Measurements from ENCODE around the gene MAP1LC3B.

MAP1LC3B gene

DNA sequence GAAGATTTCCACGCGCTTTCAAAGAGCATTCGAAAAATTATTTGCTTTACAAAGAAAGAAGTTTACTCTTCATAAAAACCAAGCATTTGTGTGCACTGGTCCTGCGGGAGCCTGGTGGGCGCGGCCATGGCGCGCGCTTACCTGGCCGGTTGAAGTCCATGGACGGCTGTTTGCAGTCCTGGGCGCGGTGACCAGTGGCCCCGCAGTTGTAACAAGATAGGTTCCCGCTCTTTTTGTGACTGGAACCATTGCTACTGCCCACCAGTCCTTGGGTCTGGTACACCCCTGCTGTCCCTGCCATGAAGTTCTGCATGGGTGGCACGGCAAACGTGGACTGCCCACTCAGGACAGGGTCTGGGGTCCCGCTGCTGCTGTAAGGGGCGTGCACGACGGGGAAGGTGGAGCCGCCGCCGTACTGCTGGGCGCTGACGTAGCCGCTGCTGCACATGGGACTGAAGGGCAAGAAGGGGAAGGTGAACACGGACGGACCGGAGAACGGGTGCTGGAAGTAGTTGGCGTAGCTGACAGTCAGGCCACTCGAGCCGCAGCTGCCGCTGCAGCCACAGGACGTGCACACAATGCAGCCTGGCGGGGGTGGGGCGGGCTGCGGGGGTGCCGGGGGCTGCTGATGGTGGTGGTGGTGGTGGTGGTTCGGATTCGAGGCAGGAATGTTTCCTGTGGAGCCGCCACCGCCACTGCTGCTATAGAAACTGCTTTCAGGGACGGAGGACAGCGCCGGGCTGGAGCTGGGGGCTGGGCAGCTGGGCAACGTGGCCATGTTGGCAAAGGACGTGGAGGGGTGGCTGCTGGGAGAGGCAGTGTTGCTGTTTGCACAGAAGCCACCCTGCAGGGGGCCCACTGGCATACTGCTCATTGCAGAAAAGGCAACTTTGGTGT, 19.5 kb downstream of the MAP1LC3B start:
- DNase-seq, result no peak

DNA sequence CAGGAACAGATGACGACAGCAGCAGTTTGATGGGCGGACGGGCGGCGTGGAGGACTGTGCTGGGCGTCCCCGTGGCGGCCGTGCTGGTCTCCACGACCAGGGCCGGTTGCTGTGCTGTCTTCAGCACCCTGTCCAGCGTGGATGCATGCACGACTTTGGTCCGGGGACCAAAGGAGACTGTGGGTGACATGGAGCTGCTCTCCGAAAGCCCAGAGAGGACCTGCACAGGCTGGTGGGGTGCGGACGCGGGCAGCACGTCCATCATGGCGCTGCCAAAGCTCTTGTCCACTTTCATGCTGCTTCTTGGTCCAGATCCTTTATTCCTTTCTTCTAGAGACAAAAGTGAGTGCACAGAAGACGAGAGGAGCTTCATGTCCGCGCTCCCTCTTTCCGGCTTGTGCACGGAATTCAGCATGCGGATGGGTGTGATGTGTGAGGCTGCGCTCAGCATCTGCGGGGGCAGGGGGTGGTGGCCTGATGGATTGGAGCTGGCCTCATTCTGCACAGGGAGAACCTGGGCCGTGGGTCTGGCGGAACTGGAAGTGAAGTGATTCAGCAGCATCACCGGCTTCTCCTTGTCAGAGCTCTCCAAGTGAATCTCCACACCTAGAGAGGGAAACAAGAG, 20.3 kb downstream of the MAP1LC3B start:
- DNase-seq, result no peak

DNA sequence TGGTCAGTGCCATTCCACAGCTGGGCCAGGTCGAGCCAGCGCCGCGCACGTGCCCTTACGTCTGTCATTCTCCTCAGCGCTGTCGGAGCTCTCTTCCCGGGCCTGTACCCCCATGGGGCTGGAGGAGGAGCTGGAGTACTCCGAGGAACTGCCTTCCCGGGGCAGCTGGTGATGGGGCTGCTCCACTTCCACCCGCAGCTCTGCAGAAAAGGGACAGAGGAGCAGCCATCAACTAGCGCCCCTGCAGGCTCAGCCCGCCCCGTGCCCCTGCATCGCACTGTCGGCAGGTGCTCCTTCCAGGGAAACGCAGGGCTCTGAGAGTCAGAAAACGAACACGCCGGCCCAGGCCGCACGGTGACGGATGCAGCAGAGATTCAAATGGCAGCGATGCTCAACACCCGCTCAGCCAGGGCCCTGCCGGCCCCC, 20.9 kb downstream of the MAP1LC3B start:
- no peak for DNase-seq

DNA sequence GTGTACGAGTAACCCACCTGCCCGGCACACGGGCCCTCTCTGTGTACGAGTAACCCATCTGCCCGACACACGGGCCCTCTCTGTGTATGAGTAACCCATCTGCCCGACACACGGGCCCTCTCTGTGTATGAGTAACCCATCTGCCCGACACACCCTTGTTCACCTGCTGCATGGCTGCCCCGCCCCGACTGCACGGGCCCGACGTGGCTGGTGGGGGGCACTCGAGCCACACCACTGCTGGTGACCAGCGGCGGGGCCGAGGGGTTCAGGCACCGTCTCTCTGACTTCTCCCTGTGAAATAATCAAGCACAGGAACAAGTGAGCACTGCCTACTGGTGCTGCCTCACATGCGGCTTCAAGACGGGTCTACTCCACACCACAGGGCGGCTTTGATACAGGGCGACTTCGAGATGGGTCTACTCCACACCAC, 22.1 kb downstream of the MAP1LC3B start:
- DNase-seq, result no peak

DNA sequence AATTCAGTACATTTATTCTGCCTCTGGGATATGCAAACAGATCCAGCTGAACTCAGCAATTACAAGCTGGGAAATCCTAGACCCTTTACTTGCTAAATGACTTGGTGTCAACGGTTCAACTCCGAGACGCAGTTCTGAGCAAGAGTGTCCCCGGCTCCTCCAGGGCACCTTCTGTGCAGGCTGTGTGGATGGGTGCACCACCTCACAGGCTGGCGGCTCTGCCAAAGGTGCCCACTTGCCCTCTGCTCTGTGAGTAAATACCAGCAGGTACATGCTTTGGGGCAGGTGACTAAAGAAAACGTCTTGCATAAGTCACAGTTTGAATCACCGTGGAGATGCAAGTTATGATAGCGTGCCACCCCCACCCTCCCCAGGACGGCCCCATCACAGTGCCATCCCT, 23.3 kb downstream of the MAP1LC3B start:
- no peak for DNase-seq

DNA sequence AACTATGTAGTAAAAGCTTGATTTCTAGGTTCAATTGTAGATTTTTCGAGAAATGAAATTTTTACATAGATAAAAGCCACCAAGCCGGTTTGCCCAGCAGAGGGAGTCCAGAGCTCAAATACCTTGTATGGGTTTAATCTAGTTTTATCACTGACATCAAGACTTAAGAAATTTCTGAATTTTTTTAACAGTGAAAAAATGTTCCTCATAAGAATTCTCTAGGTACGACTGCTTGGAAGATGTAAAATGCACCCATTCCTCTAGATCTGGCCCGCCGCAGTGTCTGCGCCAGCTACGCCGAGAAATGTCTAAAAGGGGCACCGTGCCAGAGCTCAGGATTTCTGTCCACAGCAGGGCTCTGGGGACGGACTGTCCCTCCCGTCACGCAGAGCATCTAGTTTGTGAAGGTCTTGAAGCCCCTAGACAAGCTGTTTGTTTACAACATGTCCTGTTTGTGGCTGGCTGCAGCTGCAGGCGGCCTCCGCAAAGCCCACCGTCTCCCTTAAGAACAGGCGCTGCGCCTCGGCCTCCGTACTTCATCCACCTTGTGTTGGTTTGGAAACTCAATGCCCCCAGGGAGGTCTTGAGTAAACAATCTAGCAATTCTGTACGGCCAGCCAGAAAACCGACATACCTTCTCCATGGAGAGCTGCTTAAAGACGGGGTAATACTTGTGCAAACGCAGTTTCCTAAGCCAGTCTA, 24.8 kb downstream of the MAP1LC3B start:
- DNase-seq, result no peak

DNA sequence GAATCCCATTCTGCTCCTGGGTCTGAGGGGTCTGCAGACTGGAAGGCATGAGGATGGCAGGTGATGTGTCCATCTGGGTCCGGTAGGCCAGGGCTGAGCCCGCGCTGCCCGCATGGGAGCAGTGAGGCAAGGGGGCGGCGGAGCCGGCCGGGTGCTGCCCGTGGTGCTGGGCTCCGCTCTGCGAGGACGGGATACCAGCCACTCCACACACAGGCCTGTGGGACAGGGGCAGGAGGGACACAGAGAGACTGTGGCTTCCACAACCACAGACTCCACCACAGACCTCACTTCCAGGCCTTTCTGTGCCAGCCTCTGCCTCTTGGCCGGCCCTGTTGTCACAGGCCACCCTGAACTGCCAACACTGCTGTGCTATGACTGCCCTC, 25.4 kb downstream of the MAP1LC3B start:
- no peak for DNase-seq

DNA sequence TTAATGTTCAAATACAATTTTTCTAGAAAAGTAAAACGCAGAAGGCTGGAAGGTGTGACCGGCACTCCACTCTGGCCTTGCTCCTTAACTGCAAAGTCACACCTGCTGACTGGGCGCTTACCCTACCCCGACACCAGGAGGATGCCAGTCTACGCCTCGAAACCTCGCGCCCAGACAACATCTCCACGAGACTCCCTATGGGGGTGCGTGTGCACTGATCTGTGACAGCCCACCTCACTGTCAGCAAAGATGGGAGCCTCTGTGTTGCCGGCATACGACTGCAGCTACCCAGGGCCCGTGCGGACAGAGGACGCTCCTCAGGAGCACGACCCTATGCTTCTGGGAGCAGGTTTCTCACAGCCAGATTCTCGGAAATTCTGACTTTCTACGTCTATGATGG, 26.1 kb downstream of the MAP1LC3B start:
- no peak for DNase-seq

DNA sequence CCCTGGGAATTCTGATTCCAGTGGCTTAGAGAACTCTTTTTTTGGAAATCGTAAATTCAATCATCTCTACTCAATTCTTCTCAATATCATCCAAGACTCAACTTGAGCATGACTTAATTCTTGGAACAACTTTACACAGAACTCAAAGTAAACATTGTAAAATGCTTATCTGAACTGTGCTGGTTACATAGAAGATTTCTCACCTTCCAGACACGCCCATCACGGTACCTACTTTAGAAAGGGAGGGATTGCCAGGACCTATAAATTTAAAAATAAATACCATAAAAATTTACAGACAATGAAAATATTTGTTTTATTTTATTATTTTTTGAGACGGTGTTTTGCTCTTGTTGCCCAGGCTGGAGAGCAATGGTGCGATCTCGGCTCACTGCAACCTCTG, 26.5 kb downstream of the MAP1LC3B start:
- no peak for DNase-seq

DNA sequence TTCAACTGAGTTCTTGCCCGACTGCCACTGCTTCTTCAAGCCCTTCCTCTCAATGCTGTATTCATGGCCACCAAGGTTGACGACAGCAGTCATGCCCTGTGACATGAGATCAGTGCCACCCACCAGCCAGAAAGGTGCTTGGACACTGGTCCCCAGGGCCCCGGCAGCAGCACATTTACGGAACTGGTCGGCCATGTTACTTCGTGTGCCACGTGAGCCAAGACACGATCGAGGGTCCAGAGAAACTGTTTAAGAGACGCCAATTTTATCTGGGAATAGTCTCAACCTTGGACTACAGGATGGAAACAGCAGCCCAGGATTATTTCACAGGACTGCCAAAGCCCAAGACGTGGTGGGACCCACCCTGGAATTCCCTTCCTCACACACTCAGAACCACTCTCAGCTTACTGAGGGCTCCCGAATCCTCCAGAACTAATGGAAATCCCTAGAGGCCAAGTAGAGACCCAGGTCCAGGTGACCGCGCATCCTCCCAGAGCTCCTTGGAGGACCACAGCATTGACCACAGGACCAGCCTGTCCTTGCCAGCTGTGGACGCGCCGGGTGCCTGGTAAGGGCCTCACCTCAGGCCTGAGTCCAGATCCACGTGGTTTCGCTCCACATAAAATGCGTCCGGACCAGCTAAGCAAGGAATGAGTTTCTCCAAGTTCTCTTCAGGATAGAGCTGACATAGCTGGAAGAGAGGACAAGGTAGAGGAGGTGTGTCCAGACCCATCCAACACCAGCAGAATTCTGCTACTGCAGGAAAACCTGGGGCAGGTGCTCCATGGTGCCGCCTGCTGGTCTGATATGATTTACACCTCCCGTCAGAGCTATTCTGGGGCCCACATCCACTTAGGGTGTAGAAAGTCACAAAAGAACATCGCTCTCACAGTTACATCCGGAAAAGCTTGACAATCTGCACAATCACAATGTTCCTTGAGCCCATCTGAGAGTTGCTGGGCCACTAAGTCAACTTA, 28.2 kb downstream of the MAP1LC3B start:
- DNase-seq, result no peak

DNA sequence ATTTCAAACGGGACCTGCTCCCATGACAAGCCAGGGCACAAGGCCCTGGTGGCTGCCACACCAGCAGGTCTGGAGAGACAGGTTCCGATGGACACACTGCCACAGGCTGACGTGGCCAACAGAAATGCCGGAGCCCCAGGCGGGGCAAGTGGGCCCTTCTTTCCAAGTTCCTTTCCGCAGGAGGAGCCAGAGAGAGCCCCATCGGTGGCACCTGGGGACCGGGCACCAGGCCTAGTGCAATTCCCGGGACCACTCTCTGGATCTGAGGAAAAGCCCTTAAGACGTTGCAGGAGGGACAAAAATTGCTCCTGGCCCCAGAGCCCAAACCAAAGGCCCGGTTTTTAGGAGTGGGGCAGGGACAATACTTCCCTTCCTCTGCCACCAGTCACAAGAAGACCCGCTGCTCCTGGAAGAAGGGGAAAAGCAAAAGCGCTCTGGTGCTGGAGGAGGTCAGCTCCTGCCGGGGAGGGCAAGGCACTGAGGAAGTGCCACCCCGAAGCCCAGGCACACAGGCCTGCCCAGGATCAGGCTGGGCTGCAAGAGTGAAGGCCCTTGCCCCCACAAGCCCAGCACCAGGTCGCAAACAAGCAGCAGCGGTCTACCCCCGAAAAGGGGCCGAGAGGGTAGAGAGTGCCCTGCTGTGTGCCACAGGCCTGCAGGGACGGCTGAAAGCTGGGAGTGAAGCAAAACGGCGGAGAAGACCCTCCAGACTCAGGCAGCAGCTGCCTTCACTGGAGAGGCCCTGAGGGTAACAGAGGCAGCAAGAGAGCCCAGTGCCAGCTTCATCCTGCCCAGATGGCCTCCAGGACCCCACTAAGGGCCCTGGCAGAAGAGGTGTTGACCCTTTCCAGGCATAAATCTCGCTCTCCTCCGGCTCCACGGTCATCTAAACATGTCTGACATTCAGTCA, 29.1 kb downstream of the MAP1LC3B start:
- no peak for DNase-seq

DNA sequence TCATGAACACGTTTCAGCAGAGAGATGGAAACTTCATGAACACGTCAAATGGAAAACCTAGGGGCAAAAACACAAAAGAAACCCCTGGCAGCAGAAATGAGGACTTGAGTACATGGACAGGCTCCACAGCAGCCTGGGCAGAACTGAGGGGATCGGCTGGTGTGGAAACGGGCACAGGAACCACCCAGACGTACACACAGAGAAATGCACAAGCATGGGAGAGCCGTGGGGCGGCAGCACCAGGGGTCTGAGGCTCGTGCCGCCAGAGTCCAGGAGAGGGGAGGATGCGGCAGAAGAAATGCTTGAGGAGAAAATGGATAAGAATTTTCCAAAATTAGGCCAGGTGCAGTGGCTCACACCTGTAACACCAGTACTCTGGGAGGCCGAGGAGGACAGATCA, 30.0 kb downstream of the MAP1LC3B start:
- no peak for DNase-seq

DNA sequence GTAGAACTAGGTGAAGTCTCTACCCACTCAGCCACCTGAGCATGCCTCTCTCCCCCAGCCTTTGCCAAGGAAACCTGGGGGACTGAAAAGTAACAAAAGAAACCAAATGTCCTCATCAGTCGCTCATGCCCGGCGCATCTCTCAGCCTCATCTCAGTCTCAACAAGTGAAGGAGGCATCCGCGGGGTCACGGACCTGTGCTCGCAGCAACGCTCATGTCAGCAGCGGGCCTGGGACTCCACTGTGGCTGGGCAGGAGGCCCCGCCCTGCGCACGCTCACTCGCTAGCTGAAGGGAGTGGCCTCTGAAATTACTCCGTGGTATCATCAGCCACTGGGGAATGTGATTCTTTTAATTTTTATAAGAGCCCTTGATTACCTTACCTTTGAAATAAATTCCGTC, 31.3 kb downstream of the MAP1LC3B start:
- DNase-seq, result no peak

DNA sequence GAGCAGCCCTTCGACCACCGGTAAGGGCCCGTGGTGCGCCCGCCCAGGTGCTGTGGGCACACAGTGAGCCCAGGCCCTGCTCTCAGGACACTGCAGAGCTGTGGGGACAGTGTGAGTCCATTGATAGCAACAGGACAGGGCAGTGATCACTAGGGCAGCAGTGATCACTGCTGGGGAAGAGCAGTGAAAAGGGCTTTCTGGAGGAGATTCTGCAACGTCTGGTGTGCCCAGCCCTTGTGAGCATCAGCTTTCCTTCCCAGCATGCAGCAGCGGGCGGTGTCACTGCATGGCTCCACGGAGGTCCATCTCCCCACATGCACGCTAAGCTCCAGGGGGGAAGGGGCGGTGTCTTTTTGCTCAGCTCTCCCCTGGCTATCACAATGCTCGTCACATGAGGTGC, 32.1 kb downstream of the MAP1LC3B start:
- DNase-seq, result no peak

DNA sequence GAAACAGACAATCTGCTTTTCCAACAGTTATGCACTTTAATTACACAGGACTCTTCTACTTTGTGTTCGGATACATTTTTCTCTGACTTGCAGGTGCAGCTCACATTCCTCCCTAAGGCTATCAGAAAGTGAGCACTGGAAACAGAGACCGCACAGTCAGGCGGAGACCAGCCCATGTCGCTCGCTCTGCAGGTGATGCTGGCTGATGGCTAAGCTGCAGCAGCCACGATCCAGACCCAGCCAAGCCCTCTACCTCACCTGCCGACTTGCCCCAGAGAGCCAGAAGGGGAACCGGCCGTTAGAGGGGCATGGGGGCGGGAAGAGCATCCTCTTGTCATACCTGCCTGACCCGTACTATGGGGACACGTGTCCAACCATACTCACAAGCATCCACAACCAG, 33.8 kb downstream of the MAP1LC3B start:
- DNase-seq, result no peak

DNA sequence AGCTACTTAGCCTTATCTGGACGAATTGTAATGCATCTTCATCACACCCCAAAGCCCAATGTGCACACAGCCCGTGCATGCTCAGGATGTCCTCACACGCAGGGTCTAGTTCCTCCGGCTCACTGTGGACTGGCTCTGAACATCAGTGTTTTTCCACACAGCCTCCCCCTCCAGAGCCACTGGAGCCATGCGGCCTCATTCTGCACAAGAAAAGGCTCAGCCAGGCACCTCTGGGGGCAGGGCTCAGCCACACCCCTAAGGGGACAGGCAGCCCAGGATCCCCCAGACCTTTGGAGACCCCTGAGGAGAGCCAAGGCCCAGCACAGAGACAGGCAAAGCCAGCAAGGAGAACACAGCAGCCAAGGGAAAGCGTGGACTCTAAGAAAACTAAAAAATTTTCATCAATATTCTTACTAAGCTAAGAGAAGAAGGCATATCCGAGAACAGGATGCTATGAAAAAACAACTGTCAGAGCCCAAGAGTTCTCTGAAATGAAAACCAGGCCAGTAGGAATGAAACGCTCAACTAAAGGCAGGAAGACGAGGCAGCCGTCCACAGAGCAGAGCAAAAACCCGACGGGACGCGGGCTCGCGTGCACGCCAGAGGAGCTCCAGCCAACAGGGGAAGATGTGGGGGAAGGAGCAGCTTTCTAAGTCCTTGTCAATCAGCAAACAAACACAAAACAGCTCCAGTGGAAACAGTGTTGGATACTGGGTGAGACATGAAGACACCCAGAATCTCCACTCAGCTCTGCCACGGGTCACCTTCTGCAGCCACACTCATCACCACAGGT, 34.5 kb downstream of the MAP1LC3B start:
- DNase-seq, result no peak

DNA sequence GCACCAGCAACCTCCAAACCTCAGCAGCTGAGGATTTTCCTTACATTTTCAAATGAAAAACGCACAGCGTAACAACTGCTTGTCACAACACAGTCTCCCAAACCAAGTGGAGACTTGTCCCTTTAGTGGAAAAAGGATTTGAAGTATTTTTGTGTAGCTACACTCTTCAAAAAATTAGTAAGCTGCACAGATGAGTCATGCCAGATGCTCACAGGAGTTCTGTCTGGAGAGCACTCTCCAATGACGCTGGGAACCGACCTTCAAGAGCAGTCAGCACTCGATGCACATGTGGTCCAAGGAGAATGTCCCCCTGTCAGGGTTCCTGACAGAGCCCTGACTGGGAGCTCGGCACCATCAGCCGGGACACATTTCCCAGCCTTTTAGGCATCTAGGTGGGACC, 39.8 kb downstream of the MAP1LC3B start:
- DNase-seq, result no peak

DNA sequence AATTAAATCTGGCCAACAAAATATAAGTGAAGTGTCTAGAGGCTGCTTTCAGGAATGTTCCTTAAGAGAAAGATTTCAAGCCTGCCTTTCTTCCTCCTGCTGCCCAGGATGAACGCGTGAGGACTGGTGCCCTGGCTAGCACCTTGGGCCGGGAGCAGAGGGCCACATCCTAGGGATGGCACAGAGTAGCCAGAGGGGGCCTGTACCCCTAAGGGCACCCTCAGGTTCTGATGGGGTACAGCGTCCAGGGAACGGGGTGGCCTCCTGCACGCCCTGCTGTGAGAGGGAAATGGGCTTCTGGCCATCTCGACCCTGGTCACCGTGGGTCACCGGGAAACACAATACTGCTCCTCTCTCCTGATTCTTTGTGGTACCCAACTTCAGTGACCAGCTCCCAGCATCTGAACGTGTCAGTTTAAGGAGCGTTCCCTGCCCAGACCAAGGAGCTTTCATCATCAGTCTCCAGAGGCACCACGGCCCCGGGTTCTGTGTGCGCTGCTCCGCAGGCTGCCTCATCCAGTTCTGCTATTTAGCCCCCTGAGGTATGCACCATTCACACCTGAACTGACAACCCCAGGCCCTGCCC, 40.3 kb downstream of the MAP1LC3B start:
- DNase-seq, result no peak

DNA sequence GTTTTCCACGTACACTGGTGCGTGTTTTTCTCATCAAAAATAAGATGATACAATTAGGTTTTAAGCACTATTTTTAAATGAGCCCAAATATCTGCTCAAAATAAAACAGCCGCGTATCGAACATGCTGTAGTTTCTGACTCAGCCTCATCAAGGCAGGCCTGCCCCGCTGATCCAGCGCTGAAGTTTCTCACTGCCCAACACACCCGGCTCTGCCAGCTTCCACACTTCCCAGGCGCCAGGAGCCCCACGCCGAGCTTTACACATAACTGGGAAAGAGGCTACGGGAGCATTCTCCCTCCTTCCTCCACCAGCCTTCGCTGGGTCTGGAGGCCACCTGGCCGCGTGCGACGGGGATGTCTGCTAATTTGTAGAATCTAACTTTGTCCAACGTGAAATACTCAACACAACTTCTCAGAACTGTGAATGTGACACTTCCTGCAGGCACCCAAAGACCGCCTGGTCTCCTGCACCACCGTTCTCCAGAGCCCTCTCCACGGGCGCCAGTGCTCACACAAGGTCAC, 42.1 kb downstream of the MAP1LC3B start:
- DNase-seq, result no peak
